GM21381 (cell line): Measurements from ENCODE around the gene YIPF5.
A peak's percentile ranks its signal among the peaks of the same experiment; 100 is the strongest.

Source experiments
- ATAC-seq: cut with Tn5 transposase; IDR thresholded peaks from one replicate; pipeline ENCODE4 v1.9.1; 2021; ENCODE audit warnings: mild to moderate bottlenecking, moderate library complexity; ENCODE audit not compliant: unreplicated experiment

YIPF5 gene

GRCh38 chr5:144170276-144171024 is at the start of gene YIPF5, which contains the start of gene KCTD16:
YIPF5 (minus strand) TSS chr5:144170659; CDS start chr5:144169955, 704 bp downstream.
KCTD16 (plus strand) TSS chr5:144170873.
- peak; percentile 99 for ATAC-seq

- no peak for ATAC-seq
Observed at GRCh38 chr5:144219869-144220268, 49.4 kb upstream of the YIPF5 start.

- no peak for ATAC-seq
Observed at GRCh38 chr5:144210655-144211054, 40.2 kb upstream of the YIPF5 start.

- no peak for ATAC-seq
Observed at GRCh38 chr5:144209361-144209760, 38.9 kb upstream of the YIPF5 start.

GRCh38 chr5:144207875-144208444 is 37.5 kb upstream of the YIPF5 start:
- no peak for ATAC-seq

- no peak for ATAC-seq
Observed at GRCh38 chr5:144206141-144206540, 35.7 kb upstream of the YIPF5 start.

GRCh38 chr5:144205141-144205551 is 34.7 kb upstream of the YIPF5 start:
- ATAC-seq, result no peak

- peak; percentile 71 for ATAC-seq
Observed at GRCh38 chr5:144203750-144204596, 33.5 kb upstream of the YIPF5 start.

- ATAC-seq, result no peak
Observed at GRCh38 chr5:144202726-144203125, 32.3 kb upstream of the YIPF5 start.

- ATAC-seq, result no peak
Observed at GRCh38 chr5:144202072-144202471, 31.6 kb upstream of the YIPF5 start.

- no peak for ATAC-seq
Observed at GRCh38 chr5:144201588-144201987, 31.1 kb upstream of the YIPF5 start.

- ATAC-seq, result no peak
Observed at GRCh38 chr5:144198386-144198785, 27.9 kb upstream of the YIPF5 start.

GRCh38 chr5:144196612-144197011 is 26.2 kb upstream of the YIPF5 start:
- ATAC-seq, result no peak

- ATAC-seq, result no peak
Observed at GRCh38 chr5:144195448-144195847, 25.0 kb upstream of the YIPF5 start.

- ATAC-seq, result no peak
Observed at GRCh38 chr5:144194144-144194543, 23.7 kb upstream of the YIPF5 start.

- ATAC-seq, result no peak
Observed at GRCh38 chr5:144192661-144193060, 22.2 kb upstream of the YIPF5 start.

GRCh38 chr5:144191998-144192397 is 21.5 kb upstream of the YIPF5 start:
- peak; percentile 84 for ATAC-seq

GRCh38 chr5:144191531-144191930 is 21.1 kb upstream of the YIPF5 start:
- no peak for ATAC-seq

GRCh38 chr5:144189800-144190429 is 19.5 kb upstream of the YIPF5 start:
- peak; percentile 39 for ATAC-seq

GRCh38 chr5:144187699-144188294 is 17.3 kb upstream of the YIPF5 start:
- ATAC-seq, result peak; percentile 70
